H1 (cell line): ENCODE measurements around the gene RPS25. TPM values are rescaled to one million over a fixed set of nuclear protein-coding genes. Genes with fewer than 3 reads are reported as not detected.

Source experiments
- ASH2L ChIP-seq: fragments of 200-600, 300-600 bp; sonication (generic); IDR thresholded peaks from one replicate; pipeline ENCODE4 v1.7.1; 2017; ENCODE audit warnings: low read length
- CHD7 ChIP-seq: fragments of 300-600 bp; sonication (generic); IDR thresholded peaks from 2 replicates; pipeline ENCODE4 v1.7.1; 2012; ENCODE audit warnings: low read length, moderate library complexity, mild to moderate bottlenecking, inconsistent platforms; ENCODE audit not compliant: insufficient replicate concordance
- EP300 ChIP-seq, 2 experiments: IDR thresholded peaks; 1 replicate in 1 of 2; 2 replicates in 1 of 2; pipeline ENCODE4 v1.6.1; 2011 to 2012; ENCODE audit warnings: low read depth in 2 of 2, low read length in 2 of 2, mild to moderate bottlenecking in 2 of 2, borderline replicate concordance in 1 of 2, inconsistent platforms in 1 of 2, moderate library complexity in 1 of 2
- KDM4A ChIP-seq: IDR thresholded peaks from one replicate; pipeline ENCODE4 v1.7.1; 2012; ENCODE audit warnings: low read depth, mild to moderate bottlenecking, moderate library complexity, low read length, inconsistent platforms; ENCODE audit not compliant: severe bottlenecking
- PHF8 ChIP-seq: fragments of 200-600 bp; sonication (generic); conservative IDR thresholded peaks from 2 replicates; pipeline ENCODE4 v1.7.1; 2012; ENCODE audit warnings: low read depth, mild to moderate bottlenecking, inconsistent platforms, low read length, moderate library complexity
- POLR2AphosphoS5 ChIP-seq: IDR thresholded peaks from 2 replicates; pipeline ENCODE4 v1.6.1; 2011; ENCODE audit warnings: low read depth, low read length
- SIN3A ChIP-seq, 2 experiments: IDR thresholded peaks in 1 of 2; conservative IDR thresholded peaks in 1 of 2; 2 replicates each; pipeline ENCODE4 v1.6.1; 2011 to 2012; ENCODE audit warnings: low read length in 2 of 2, improper control_type of control experiment in 1 of 2, low read depth in 1 of 2, mild to moderate bottlenecking in 1 of 2
- polyA plus RNA-seq, 7 experiments: library from polyadenylated mRNA; depleted of rRNA in 3 of 7; stranded (reverse) in 5 of 7; unstranded in 2 of 7; fragments of >200 nt in 5 of 7; fragments of 200-250 nt in 2 of 7; gene quantifications; 1 replicate in 5 of 7; 2 replicates in 1 of 7; 4 replicates in 1 of 7; pipeline versions ENCODE4 v1.2.1 to v1.2.3, GENCODE V29; 2011 to 2013; ENCODE audit warnings: missing spikeins in 2 of 7, mixed read lengths in 2 of 7
- total RNA-seq: library from RNA; stranded (reverse); fragmentation: NEBNext Ultra II Directional; extraction: Animal tissue kit (Norgen Biotek cat#: 25700); gene quantifications from 2 replicates; pipeline ENCODE4 v1.2.1, GENCODE V29; 2021
- TF ChIP-seq, protein P1 (sequence below): IDR thresholded peaks from 2 replicates; pipeline ENCODE4 v1.6.1; 2012; ENCODE audit warnings: inconsistent platforms

Gene RPS25
- total and polyA plus RNA-seq, 2 of the 8 experiments (the other 6 are each of a cell fraction or from before 2014, with no cell fraction given): 1,525 to 1,643 TPM

- TF ChIP-seq CHD7: no peak
- TF ChIP-seq, protein P1, sequence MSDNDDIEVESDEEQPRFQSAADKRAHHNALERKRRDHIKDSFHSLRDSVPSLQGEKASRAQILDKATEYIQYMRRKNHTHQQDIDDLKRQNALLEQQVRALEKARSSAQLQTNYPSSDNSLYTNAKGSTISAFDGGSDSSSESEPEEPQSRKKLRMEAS: peak; percentile 79
- TF ChIP-seq PHF8: peak; percentile 79
- peak; percentile 48 for TF ChIP-seq KDM4A
- TF ChIP-seq ASH2L: peak; percentile 87
- peak; percentile 23 to 90; a peak in 3 of 4 replicates for TF ChIP-seq SIN3A (conservative IDR thresholded peaks at IDR 0.05 in 1 of 2, IDR thresholded peaks at IDR 0.05 in 1 of 2; ENCODE audit: low read depth in 1 of 2, low read length in 2 of 2)
- peak; percentile 90 for TF ChIP-seq POLR2AphosphoS5
- peak in 1 of 2 experiments; percentile 22; a peak in 1 of 3 replicates for TF ChIP-seq EP300 (IDR thresholded peaks at IDR 0.05; ENCODE audit: borderline replicate concordance in 1 of 2, low read depth in 2 of 2, low read length in 2 of 2)
Observed at GRCh38 chr11:119018074-119018938, at the start of gene RPS25, which contains the start of gene TRAPPC4 (continued).
